Astrocyte (in vitro differentiated cells and primary cell): ENCODE measurements around the gene CDH24. TPM values are rescaled to one million over a fixed set of nuclear protein-coding genes. Genes with fewer than 3 reads are reported as not detected.

Experiments
- DNase-seq: peaks from one replicate; pipeline ENCODE4 v3.0.0-alpha.2; 2010; ENCODE audit warnings: low read depth
- FAIRE-seq: peaks from 2 replicates; lab custom pipeline; 2011; peaks lifted over from hg19 to GRCh38; lab: Jason Lieb, UNC
- H2AFZ ChIP-seq: 2 replicates; pipeline ENCODE4 v1.6.0; 2012; ENCODE audit warnings: low read depth, low read length, inconsistent platforms
- H3K27ac ChIP-seq: 2 replicates; pipeline ENCODE4 v1.5.1; 2011; ENCODE audit warnings: low read depth, low read length, inconsistent platforms
- H3K27me3 ChIP-seq: 2 replicates; pipeline ENCODE4 v1.6.0; 2011; ENCODE audit warnings: low read length, inconsistent platforms; ENCODE audit not compliant: insufficient read depth
- H3K36me3 ChIP-seq: 2 replicates; pipeline ENCODE4 v1.5.1; 2011; ENCODE audit warnings: low read length, inconsistent platforms; ENCODE audit not compliant: insufficient read depth
- H3K4me1 ChIP-seq: 2 replicates; pipeline ENCODE4 v1.5.1; 2011; ENCODE audit warnings: low read length, inconsistent platforms; ENCODE audit not compliant: insufficient read depth
- H3K4me2 ChIP-seq: 2 replicates; pipeline ENCODE4 v1.6.0; 2012; ENCODE audit warnings: low read length, inconsistent platforms
- H3K4me3 ChIP-seq: 2 replicates; pipeline ENCODE4 v1.5.1; 2011; ENCODE audit warnings: low read depth, mild to moderate bottlenecking, low read length, inconsistent platforms; ENCODE audit not compliant: insufficient read depth
- H3K79me2 ChIP-seq: 2 replicates; pipeline ENCODE4 v1.6.0; 2012; ENCODE audit warnings: mild to moderate bottlenecking, low read length, inconsistent platforms; ENCODE audit not compliant: insufficient read depth
- H3K9ac ChIP-seq: 2 replicates; pipeline ENCODE4 v1.6.0; 2012; ENCODE audit warnings: mild to moderate bottlenecking, low read length, inconsistent platforms
- H3K9me3 ChIP-seq: 2 replicates; pipeline ENCODE4 v1.5.1; 2012; ENCODE audit warnings: low read depth, mild to moderate bottlenecking, low read length, inconsistent platforms; ENCODE audit not compliant: insufficient read depth
- H4K20me1 ChIP-seq: 2 replicates; pipeline ENCODE4 v1.6.0; 2012; ENCODE audit warnings: low read length, inconsistent platforms; ENCODE audit not compliant: insufficient read depth
- H3K27ac Mint-ChIP-seq: one replicate; pipeline ENCODE4 v1.8.0; 2021; ENCODE audit warnings: mild to moderate bottlenecking, mixed read lengths; ENCODE audit not compliant: unreplicated experiment
- H3K27me3 Mint-ChIP-seq: one replicate; pipeline ENCODE4 v1.8.0; 2021; ENCODE audit warnings: low read depth, mixed read lengths; ENCODE audit not compliant: unreplicated experiment
- H3K36me3 Mint-ChIP-seq: one replicate; pipeline ENCODE4 v1.8.0; 2021; ENCODE audit warnings: low read depth, mixed read lengths; ENCODE audit not compliant: unreplicated experiment
- H3K4me1 Mint-ChIP-seq: one replicate; pipeline ENCODE4 v1.8.0; 2021; ENCODE audit warnings: low read depth, mixed read lengths; ENCODE audit not compliant: unreplicated experiment
- H3K4me3 Mint-ChIP-seq: one replicate; pipeline ENCODE4 v1.8.0; 2021; ENCODE audit warnings: mild to moderate bottlenecking, moderate library complexity, mixed read lengths; ENCODE audit not compliant: unreplicated experiment
- H3K9me3 Mint-ChIP-seq: one replicate; pipeline ENCODE4 v1.8.0; 2021; ENCODE audit warnings: mild to moderate bottlenecking, mixed read lengths; ENCODE audit not compliant: unreplicated experiment
- EZH2 ChIP-seq: IDR thresholded peaks from 2 replicates; pipeline ENCODE4 v1.6.1; 2012; ENCODE audit warnings: mild to moderate bottlenecking, low read length, inconsistent platforms; ENCODE audit not compliant: insufficient read depth
- total RNA-seq: library from RNA; stranded (reverse); gene quantifications from 2 replicates; pipeline ENCODE4 v1.2.1, GENCODE V29; 2021
- TF ChIP-seq, protein P1 (sequence below): IDR thresholded peaks from 2 replicates; pipeline ENCODE4 v1.5.1; 2011; ENCODE audit warnings: low read depth, mild to moderate bottlenecking, inconsistent platforms, low read length, moderate library complexity; ENCODE audit not compliant: insufficient read depth

The CDH24 gene
- total RNA-seq, 1 donor from 2014 or later = 22.2 TPM

DNA sequence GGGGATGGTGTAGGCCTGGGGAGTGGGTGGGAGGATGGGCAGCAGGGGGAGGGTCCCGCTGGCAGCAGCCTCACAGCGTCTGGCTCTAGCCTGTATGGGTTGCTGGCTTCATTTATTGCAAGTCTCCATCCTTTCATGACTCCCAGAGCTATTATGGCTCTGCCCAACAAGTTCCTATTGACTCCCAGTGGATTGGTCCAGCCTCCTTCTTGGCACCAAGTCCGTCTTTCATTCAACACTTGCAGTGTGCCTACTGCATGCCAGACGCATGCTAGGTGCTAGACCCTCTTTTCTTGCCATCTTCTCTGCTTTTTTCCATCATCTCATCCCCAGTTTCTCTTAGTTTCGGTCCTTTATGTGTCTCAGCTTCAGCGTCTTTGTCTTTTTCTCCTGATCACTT lies 14.2 kb downstream of the CDH24 start:
- peaks cover 11% of the 10 kb centered on the region for H3K27me3 Mint-ChIP-seq
- Histone ChIP-seq H3K36me3 (no peaks in the 10 kb centered on the region), H2AFZ (no peak overlapping the region), H3K27ac (no peak overlapping the region), H4K20me1 (no peaks in the 10 kb centered on the region), H3K79me2 (no peaks in the 10 kb centered on the region), H3K9me3 (no peaks in the 10 kb centered on the region), H3K4me1 (peaks cover 16% of the 10 kb centered on the region), H3K4me3 (no peak overlapping the region), H3K9ac (no peak overlapping the region), H3K4me2 (no peak overlapping the region), H3K27me3 (no peaks in the 10 kb centered on the region)
- H3K27ac Mint-ChIP-seq = no peak overlapping the region
- DNase-seq (no peak), FAIRE-seq (no peak)
- peaks cover 7% of the 10 kb centered on the region for H3K36me3 Mint-ChIP-seq
- no peak for TF ChIP-seq EZH2
- TF ChIP-seq, protein P1, sequence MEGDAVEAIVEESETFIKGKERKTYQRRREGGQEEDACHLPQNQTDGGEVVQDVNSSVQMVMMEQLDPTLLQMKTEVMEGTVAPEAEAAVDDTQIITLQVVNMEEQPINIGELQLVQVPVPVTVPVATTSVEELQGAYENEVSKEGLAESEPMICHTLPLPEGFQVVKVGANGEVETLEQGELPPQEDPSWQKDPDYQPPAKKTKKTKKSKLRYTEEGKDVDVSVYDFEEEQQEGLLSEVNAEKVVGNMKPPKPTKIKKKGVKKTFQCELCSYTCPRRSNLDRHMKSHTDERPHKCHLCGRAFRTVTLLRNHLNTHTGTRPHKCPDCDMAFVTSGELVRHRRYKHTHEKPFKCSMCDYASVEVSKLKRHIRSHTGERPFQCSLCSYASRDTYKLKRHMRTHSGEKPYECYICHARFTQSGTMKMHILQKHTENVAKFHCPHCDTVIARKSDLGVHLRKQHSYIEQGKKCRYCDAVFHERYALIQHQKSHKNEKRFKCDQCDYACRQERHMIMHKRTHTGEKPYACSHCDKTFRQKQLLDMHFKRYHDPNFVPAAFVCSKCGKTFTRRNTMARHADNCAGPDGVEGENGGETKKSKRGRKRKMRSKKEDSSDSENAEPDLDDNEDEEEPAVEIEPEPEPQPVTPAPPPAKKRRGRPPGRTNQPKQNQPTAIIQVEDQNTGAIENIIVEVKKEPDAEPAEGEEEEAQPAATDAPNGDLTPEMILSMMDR = no peak
- peaks cover 4% of the 10 kb centered on the region for H3K9me3 Mint-ChIP-seq
- no peak overlapping the region for H3K4me3 Mint-ChIP-seq
- H3K4me1 Mint-ChIP-seq = peaks cover 9% of the 10 kb centered on the region

DNA sequence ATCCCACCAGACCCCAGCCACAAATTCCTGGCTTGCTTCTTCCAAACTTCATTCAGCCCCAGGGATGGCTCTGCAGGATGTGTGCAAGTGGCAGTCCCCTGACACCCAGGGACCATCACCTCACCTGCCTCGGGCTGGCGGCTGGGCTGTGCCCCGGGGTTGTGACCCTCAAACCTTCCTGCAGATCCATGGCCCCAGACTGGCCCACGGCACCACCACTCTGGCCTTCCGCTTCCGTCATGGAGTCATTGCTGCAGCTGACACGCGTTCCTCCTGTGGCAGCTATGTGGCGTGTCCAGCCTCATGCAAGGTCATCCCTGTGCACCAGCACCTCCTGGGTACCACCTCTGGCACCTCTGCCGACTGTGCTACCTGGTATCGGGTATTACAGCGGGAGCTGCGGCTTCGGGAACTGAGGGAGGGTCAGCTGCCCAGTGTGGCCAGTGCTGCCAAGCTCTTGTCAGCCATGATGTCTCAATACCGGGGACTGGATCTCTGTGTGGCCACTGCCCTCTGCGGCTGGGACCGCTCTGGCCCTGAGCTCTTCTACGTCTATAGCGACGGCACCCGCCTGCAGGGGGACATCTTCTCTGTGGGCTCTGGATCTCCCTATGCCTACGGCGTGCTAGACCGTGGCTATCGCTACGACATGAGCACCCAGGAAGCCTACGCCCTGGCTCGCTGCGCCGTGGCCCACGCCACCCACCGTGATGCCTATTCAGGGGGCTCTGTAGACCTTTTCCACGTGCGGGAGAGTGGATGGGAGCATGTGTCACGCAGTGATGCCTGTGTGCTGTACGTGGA lies 15.0 kb downstream of the CDH24 start, which contains the start of gene PSMB11:
TSS of gene PSMB11 (plus strand) at position 51 of the 804 bp plus-strand sequence. CDS start at position 65, 14 bp downstream.
- peaks cover 2% of the 10 kb centered on the region for H3K9me3 Mint-ChIP-seq
- no peaks in the 10 kb centered on the region for H3K27me3 ChIP-seq
- no peaks in the 10 kb centered on the region for H3K9me3 ChIP-seq
- H3K79me2 ChIP-seq = no peaks in the 10 kb centered on the region
- peaks cover 11% of the 10 kb centered on the region for H3K27me3 Mint-ChIP-seq
- H3K4me1 Mint-ChIP-seq = peaks cover 9% of the 10 kb centered on the region
- H3K27ac ChIP-seq = no peak within 1 kb of the TSS
- H4K20me1 ChIP-seq = no peaks in the 10 kb centered on the region
- no peaks in the 10 kb centered on the region for H3K36me3 ChIP-seq
- peak within 1 kb of the TSS; percentile 34 for H2AFZ ChIP-seq
- peak within 1 kb of the TSS; percentile 36 for H3K4me2 ChIP-seq
- H3K4me1 ChIP-seq = peaks cover 16% of the 10 kb centered on the region
- TF ChIP-seq, protein P1 = no peak
- TF ChIP-seq EZH2 = no peak
- no peak for FAIRE-seq
- H3K27ac Mint-ChIP-seq = no peak within 1 kb of the TSS
- H3K4me3 ChIP-seq = no peak within 1 kb of the TSS
- no peak within 1 kb of the TSS for H3K9ac ChIP-seq
- no peak for DNase-seq
- H3K36me3 Mint-ChIP-seq = peaks cover 4% of the 10 kb centered on the region
- H3K4me3 Mint-ChIP-seq = no peak within 1 kb of the TSS

DNA sequence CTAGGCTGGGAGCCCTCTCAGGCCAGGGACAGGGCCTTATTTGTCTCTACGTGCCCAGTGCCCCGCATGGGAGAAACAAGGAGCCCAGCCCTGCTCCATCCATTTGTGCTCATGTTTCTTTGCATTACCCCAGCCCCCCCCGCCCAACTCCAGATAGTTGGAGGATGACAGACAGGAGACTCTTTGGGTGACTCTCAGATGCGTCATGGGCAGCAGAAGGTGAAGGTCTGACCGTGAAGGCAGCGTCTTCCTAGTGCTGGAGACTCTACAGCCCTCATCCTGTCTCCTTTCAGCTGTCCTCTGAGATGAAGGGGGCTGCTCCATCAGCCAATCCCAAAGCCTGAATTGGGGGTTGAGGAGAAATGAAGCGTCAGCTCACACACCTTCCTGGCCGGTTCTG lies 15.6 kb downstream of the CDH24 start:
- peak overlapping the region; percentile 36 for H3K4me2 ChIP-seq
- DNase-seq (no peak), FAIRE-seq (no peak)
- peak overlapping the region; percentile 34 for H2AFZ ChIP-seq
- Mint-ChIP-seq H3K9me3 (no peaks in the 10 kb centered on the region), H3K36me3 (peaks cover 2% of the 10 kb centered on the region), H3K4me1 (peaks cover 9% of the 10 kb centered on the region), H3K4me3 (no peak overlapping the region), H3K27me3 (peaks cover 11% of the 10 kb centered on the region), H3K27ac (no peak overlapping the region)
- no peak for TF ChIP-seq EZH2
- TF ChIP-seq, protein P1 = no peak
- H3K27ac ChIP-seq = no peak overlapping the region
- H3K9me3 ChIP-seq = no peaks in the 10 kb centered on the region
- H3K27me3 ChIP-seq = no peaks in the 10 kb centered on the region
- H3K4me1 ChIP-seq = peaks cover 12% of the 10 kb centered on the region
- H3K4me3 ChIP-seq = no peak overlapping the region
- no peaks in the 10 kb centered on the region for H3K79me2 ChIP-seq
- H3K36me3 ChIP-seq = no peaks in the 10 kb centered on the region
- H4K20me1 ChIP-seq = no peaks in the 10 kb centered on the region
- no peak overlapping the region for H3K9ac ChIP-seq
